SU-DHL-6 (cell line): Measurements from ENCODE around the gene INPP5A.

ENCODE experiments used
- H2AFZ ChIP-seq: fragments of 200-600 bp; sonication (generic); 2 replicates; pipeline ENCODE4 v1.6.1; 2014; ENCODE audit warnings: low read depth, mild to moderate bottlenecking, moderate library complexity, mixed read lengths, antibody characterized with exemption, low read length; ENCODE audit not compliant: severe bottlenecking
- H3F3A ChIP-seq: fragments of 200-600 bp; shearing (Covaris generic); 2 replicates; pipeline ENCODE4 v1.6.0; 2016; ENCODE audit warnings: antibody characterized with exemption, mild to moderate bottlenecking; ENCODE audit not compliant: insufficient read depth
- H3K27ac ChIP-seq: fragments of 200-600 bp; sonication (generic); 2 replicates; pipeline ENCODE4 v1.5.1; 2016; ENCODE audit warnings: low read depth, mild to moderate bottlenecking, low read length, moderate library complexity, mixed read lengths
- H3K27me3 ChIP-seq: fragments of 200-600 bp; sonication (generic), shearing (Covaris generic); 2 replicates; pipeline ENCODE4 v1.6.0; 2014; ENCODE audit warnings: mild to moderate bottlenecking, low read length
- H3K36me3 ChIP-seq: fragments of 200-600 bp; sonication (generic); 2 replicates; pipeline ENCODE4 v1.6.1; 2014; ENCODE audit warnings: mild to moderate bottlenecking, low read length, mixed read lengths
- H3K4me2 ChIP-seq: fragments of 300-600, 200-600 bp; shearing (Covaris generic), sonication (generic); 2 replicates; pipeline ENCODE4 v1.6.0; 2014; ENCODE audit warnings: low read length, low read depth, mild to moderate bottlenecking; ENCODE audit not compliant: poor library complexity, severe bottlenecking
- H3K4me3 ChIP-seq: fragments of 200-600 bp; sonication (generic); 2 replicates; pipeline ENCODE4 v1.5.1; 2014; ENCODE audit warnings: antibody characterized with exemption, low read length, mild to moderate bottlenecking, mixed read lengths; ENCODE audit not compliant: insufficient read depth, poor library complexity, severe bottlenecking
- H3K79me2 ChIP-seq: fragments of 200-600 bp; sonication (generic); 2 replicates; pipeline ENCODE4 v1.6.1; 2014; ENCODE audit warnings: mild to moderate bottlenecking, low read length, moderate library complexity; ENCODE audit not compliant: insufficient read depth
- H3K9ac ChIP-seq: fragments of 200-600 bp; sonication (generic); 2 replicates; pipeline ENCODE4 v1.7.0; 2014; ENCODE audit warnings: mild to moderate bottlenecking, low read length
- H3K9me2 ChIP-seq: fragments of 200-600 bp; sonication (generic); replicated peaks from 2 replicates; pipeline ENCODE4 v1.6.1; 2014; ENCODE audit warnings: low read length; ENCODE audit not compliant: insufficient read depth
- H3K9me3 ChIP-seq: fragments of 200-600 bp; sonication (generic); 2 replicates; pipeline ENCODE4 v1.6.1; 2014; ENCODE audit warnings: low read length, mixed read lengths; ENCODE audit not compliant: insufficient read depth
- H4K20me1 ChIP-seq: fragments of 200-600 bp; sonication (generic); 2 replicates; pipeline ENCODE4 v1.6.1; 2014; ENCODE audit warnings: low read depth, mild to moderate bottlenecking, antibody characterized with exemption, low read length, moderate library complexity, mixed read lengths
- CTCF ChIP-seq: fragments of 200-600 bp; sonication (generic); IDR thresholded peaks from one replicate; pipeline ENCODE4 v1.5.1; 2017; ENCODE audit warnings: antibody characterized with exemption, mild to moderate bottlenecking, low read length, moderate library complexity; ENCODE audit not compliant: insufficient read depth, poor library complexity, severe bottlenecking
- EZH2phosphoT487 ChIP-seq: fragments of 200-600 bp; sonication (generic), shearing (Covaris generic); conservative IDR thresholded peaks from 2 replicates; pipeline ENCODE4 v1.6.1; 2018; ENCODE audit warnings: mild to moderate bottlenecking, antibody characterized with exemption, low read length, moderate library complexity, mixed read lengths

The INPP5A gene

DNA sequence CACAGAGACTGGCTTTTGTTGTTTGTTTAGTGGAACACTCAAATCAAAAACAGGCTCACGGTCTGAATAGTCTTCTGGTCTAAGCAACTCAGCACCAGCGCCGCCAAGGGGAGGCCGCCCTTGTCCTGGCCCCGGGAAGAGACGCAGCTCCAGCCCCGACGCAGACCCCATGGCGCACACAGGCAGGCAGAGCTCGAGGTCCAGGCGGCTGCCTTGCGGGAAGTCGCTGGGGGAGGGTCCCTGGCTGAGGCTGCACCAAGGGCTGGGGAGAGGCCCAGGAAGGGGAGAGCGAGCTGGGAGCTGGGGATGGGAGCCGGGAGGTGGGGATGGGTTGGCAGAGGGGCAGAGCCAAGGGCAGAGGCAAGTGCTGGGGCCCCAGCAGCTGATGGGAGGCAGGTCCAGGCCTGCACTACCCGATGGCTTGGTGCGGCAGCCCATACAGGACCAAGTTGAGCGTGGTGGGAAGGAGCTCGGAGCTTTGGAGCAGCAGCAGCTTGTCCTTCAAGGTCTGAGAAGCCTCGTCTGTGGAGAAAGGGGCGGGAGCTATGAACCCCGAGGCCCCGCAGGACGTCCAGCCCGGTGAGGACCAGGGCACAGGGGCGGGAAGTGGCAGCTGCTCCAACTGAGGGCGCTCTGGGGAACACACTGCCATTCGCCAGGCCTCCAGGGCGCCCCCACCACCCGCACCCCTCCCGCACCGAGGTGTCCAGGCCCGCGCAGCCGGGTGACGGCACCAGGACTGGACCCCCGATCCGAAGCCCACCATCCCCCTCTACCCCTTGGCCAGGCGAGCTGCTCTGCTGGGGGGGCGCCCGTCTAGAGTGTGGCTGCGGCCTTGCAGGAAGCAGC, 271.0 kb downstream of the INPP5A start:
- H3K9me2 ChIP-seq, result no peaks in the 10 kb centered on the region
- no peaks in the 10 kb centered on the region for H3K79me2 ChIP-seq
- H3K4me2 ChIP-seq, result no peak overlapping the region
- no peaks in the 10 kb centered on the region for H3K27me3 ChIP-seq
- no peaks in the 10 kb centered on the region for H4K20me1 ChIP-seq
- H3K27ac ChIP-seq, result no peak overlapping the region
- TF ChIP-seq CTCF (no peak), EZH2phosphoT487 (no peak)
- H3K36me3 ChIP-seq, result no peaks in the 10 kb centered on the region
- H3K9ac ChIP-seq, result no peak overlapping the region
- no peak overlapping the region for H2AFZ ChIP-seq
- H3K9me3 ChIP-seq, result no peaks in the 10 kb centered on the region
- H3K4me3 ChIP-seq, result no peak overlapping the region
- no peaks in the 10 kb centered on the region for H3F3A ChIP-seq

DNA sequence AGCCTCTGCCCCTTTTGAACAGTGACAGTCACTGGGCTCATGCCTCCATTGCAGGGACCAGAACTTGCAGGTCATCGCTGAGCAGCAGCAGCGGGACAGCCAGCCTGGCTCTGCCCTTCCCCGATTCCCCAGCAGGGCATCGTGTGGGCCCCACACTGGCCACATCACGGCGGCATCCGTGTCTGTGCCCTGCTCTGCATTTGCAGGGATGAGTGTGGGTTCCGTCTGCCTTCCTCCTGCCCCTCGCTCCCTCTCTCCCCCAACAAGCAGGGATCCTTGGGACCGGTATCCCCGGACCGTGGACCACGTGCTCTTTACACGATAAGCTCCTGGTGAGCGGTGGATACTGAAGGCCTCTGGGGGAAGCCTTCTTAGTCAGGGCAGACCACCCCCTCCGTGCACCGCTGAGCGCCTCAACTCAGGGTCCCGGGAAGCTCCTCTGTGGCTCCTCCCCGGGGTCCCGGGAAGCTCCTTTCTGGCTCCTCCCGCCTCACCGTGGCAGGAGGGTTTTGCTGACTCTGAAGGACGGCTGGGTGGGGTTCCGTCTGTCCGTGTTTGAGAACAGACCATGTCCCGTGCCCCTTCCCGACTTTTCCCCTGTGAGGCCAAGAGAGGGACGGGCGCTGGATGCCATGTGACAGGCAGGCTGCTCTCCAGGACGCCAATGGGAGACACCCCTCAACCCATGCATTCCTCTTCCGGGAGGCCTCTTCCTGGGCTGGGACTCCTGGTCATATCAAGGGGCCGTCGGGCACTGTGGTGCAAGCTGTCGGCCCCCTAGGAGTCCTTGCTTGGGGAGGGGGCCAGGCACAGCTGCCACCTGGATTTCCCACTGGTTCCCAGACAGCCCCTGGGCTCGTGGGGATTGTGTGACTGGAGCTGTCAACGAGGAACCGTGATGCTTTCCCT, 271.9 kb downstream of the INPP5A start:
- H3K9me3 ChIP-seq, result no peaks in the 10 kb centered on the region
- H2AFZ ChIP-seq, result no peak overlapping the region
- H3K79me2 ChIP-seq, result no peaks in the 10 kb centered on the region
- TF ChIP-seq CTCF, result no peak
- TF ChIP-seq EZH2phosphoT487, result no peak
- no peak overlapping the region for H3K4me2 ChIP-seq
- H3K9me2 ChIP-seq, result no peaks in the 10 kb centered on the region
- H3K36me3 ChIP-seq, result no peaks in the 10 kb centered on the region
- H3K4me3 ChIP-seq, result no peak overlapping the region
- H3K27me3 ChIP-seq, result no peaks in the 10 kb centered on the region
- no peaks in the 10 kb centered on the region for H3F3A ChIP-seq
- H4K20me1 ChIP-seq, result no peaks in the 10 kb centered on the region
- no peak overlapping the region for H3K27ac ChIP-seq
- H3K9ac ChIP-seq, result no peak overlapping the region

- H3K9me2 ChIP-seq, result no peaks in the 10 kb centered on the region
- no peak for TF ChIP-seq CTCF
- no peak for TF ChIP-seq EZH2phosphoT487
- no peaks in the 10 kb centered on the region for H3F3A ChIP-seq
- no peaks in the 10 kb centered on the region for H3K27me3 ChIP-seq
- no peaks in the 10 kb centered on the region for H4K20me1 ChIP-seq
- H3K4me2 ChIP-seq, result no peak overlapping the region
- H3K27ac ChIP-seq, result no peak overlapping the region
- no peaks in the 10 kb centered on the region for H3K36me3 ChIP-seq
- no peaks in the 10 kb centered on the region for H3K9me3 ChIP-seq
- H2AFZ ChIP-seq, result no peak overlapping the region
- no peak overlapping the region for H3K4me3 ChIP-seq
- no peaks in the 10 kb centered on the region for H3K79me2 ChIP-seq
- no peak overlapping the region for H3K9ac ChIP-seq
These were observed 272.7 kb downstream of the INPP5A start for GRCh38 chr10:132810141-132810806.
